GM12801 (cell line): ENCODE data around the gene ZWILCH.

ENCODE experiments used
- TF ChIP-seq, protein P1 (sequence below): IDR thresholded peaks from one replicate; pipeline ENCODE4 v1.5.1; 2011; ENCODE audit warnings: control low read depth; ENCODE audit not compliant: insufficient read length; ENCODE audit errors: extremely low read depth

The ZWILCH gene

DNA sequence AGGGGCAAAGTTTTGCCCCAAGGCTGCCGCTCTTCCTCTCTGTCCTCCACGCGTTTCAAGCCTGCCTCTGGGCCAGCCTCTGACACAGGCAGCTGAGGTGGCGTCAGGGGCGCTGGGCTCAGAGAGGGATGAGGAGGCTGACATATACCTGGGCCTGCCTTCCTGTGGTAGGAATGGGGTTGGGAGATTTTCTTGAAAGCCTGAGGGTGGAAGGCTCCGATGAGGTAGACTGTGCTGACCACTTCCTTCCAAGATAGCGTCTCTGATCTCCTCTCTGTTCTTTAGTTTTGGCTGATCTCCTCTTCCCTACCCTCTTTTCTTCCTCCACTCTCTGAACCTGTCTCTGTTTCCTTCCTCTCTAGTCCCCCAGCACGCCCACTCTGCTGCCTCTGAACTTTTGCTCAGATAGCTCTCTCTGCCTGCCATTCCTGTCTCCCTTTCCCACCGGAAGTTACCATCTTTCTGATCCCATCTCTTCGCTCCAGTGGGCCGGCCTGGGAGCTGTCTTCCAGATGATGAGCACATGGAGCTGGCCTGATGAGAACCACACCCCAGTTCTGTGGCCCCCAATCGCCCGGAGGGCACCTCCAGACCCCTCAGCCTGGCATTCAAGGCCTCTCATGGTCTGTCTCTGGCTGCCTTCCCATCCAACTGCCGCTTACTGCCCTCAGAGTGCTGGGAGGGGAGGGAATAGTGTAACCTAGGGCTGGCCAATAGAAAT is 93.1 kb downstream of the ZWILCH start:
- TF ChIP-seq, protein P1, sequence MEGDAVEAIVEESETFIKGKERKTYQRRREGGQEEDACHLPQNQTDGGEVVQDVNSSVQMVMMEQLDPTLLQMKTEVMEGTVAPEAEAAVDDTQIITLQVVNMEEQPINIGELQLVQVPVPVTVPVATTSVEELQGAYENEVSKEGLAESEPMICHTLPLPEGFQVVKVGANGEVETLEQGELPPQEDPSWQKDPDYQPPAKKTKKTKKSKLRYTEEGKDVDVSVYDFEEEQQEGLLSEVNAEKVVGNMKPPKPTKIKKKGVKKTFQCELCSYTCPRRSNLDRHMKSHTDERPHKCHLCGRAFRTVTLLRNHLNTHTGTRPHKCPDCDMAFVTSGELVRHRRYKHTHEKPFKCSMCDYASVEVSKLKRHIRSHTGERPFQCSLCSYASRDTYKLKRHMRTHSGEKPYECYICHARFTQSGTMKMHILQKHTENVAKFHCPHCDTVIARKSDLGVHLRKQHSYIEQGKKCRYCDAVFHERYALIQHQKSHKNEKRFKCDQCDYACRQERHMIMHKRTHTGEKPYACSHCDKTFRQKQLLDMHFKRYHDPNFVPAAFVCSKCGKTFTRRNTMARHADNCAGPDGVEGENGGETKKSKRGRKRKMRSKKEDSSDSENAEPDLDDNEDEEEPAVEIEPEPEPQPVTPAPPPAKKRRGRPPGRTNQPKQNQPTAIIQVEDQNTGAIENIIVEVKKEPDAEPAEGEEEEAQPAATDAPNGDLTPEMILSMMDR: no peak
